ENCODE results near the gene UBR4. TPM values are rescaled to one million over a fixed set of nuclear protein-coding genes. Genes with fewer than 3 reads are reported as not detected.
A peak's percentile ranks its signal among the peaks of the same experiment; 100 is the strongest.

UBR4 gene
- total RNA-seq, 1 donor from 2014 or later, result 75.0 TPM

DNA sequence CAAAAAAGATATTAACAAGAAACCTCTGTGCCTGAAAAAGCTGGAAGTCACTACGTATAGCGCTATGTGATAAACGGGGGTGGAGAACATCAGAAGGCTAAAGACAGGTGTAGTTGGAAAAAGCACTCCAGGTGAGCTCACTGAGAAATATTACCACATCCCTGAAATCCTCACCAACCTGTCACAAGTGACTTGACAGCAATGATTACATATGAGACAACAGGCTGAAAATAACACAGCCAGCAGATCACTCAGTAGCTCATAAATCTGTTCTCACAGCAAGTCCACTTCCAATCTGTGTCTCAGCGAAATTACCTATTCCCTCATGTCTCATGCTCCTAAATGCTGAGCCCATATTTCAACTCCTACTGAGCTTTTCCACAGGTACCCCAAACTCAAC lies 120.5 kb downstream of the UBR4 start:
- DNase-seq, result no peak

DNA sequence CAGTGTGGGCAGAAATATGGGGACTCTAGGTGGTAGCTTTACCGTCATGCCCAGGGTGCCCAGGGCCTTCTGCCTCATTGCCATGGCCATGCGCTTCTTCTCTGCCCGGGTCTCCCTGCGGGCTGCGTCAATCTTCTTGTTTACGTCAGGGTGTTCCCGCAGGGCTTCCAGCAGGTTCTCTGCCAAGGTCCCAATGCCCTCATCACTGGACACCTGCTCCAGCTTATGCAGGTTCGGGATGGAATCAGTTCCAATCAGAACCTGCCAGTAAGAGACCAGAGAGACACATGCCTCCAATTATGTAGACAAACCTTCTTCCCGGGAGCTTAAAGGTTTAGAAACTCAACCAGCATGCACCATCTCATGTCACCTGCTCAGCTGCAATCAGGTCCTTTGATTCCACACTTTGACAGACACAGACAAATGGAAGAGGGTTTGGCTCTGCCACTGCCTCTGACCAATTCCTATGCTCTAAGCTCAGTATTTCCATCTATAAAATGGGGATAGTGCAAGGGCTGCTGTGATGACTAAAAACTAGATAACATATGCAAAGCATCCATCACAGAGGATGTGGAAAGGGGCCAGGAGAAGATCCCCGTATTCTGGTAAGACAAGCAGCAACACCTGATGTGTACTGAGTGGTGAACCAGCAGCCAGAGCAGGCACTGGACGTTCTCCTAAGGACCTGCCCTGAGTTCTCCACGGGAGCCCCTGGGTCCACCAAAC lies 121.2 kb downstream of the UBR4 start:
- no peak for DNase-seq

DNA sequence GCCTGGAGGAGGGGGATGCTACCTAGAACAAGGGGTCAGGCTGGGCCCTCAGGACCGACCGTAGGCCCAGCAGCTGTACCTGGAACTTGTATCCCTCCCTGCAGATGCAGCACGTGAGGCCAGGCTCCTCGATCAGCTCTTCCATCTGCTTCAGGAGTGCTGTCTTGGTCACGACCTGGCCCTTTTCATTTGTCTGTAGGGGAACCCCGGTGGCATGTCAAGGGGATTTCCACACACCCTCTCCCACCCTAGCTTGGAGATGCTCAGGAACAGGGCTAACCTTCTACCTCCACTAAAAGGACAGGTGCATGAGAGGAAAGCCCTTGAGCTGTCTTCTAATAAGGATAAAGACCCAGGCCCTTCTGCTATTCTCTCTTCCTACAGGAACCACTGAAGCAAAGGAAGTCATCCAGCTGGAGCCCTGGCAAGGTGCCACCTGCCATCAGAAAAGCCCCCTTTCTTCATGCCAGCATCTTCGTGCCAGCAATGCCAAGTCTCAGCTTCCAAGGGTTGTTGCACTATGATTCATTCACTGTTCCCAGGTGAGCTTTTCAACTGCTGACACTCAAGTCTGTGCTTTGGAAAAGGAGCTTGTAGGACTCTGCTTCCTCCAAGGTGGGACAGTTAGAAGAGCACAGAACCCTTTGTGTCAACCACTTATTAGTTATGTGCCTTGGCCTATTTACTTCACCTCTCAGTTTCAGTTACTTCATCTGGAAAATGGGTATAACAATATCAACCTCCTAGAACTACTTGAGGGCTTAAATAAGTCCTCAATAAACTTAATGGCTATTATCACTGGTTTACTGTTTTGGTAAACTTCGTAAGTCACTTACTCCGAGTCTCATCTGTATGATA lies 122.1 kb downstream of the UBR4 start:
- DNase-seq, result no peak

DNA sequence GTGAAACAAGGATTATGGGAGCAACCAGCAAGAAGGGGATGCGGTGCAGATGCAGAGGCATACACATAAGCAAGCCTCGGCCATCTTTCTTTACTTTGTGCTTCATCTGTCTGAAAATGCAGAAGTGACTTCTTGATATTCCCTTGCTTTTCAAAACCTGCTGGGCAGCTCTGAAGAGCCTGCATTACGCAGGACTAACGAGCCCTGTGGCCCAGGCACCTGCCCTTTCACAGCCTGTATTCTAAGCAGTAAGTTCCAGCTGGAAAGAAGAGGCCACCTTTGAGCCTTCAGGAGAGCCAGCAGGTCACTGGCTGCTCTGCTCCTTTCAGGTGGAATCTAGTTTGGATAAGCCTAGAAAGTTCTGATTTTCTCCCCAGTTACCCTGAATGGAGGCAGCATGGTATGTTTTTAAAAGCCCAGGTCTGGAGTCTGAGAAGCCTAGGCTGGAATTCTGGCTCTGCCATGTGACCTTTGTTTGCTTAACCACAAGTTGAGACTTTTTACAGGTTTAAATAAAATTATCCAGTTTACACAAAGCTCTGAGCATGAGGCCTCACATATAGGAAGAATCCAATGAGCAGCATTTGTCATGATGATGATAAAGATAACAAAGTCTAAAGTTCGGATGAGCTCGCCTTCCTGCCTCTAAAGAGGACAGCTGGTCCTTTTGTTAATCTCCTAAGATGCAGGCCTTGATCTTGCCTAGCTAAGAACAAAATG lies 122.9 kb downstream of the UBR4 start:
- no peak for DNase-seq

DNA sequence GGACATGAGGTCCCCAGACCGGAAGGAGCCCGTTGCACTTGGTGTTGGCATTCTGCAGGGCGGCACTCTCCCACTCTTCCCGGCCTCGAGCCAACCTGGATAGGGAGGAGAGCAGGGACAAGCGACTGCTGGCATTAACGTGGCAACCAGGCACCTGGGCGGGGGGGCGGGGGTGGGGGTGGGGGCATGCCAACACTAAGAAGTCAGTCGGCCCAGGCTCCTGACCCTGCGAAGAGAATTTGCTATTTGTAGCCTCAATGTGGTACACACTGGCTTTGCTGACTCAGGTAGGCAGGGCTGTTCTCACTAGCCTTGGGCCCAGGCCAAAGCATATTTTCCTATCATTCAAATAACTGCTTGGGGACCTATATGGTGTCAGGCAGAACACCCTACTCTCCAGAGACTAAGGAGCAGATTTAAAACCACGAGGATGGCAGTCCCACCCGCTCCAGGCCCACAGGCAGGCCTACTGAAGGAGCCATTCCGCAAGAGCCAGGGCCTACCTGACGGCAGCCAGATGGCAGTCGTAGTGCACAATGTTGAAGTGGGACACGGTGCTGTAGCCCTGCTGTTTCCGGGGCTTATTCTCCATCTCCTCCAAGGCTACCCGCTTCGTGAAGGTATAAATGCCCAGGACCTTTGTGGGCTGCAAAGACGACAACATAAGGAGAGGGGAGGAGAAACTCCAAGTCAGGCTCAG lies 123.7 kb downstream of the UBR4 start:
- DNase-seq, result no peak

DNA sequence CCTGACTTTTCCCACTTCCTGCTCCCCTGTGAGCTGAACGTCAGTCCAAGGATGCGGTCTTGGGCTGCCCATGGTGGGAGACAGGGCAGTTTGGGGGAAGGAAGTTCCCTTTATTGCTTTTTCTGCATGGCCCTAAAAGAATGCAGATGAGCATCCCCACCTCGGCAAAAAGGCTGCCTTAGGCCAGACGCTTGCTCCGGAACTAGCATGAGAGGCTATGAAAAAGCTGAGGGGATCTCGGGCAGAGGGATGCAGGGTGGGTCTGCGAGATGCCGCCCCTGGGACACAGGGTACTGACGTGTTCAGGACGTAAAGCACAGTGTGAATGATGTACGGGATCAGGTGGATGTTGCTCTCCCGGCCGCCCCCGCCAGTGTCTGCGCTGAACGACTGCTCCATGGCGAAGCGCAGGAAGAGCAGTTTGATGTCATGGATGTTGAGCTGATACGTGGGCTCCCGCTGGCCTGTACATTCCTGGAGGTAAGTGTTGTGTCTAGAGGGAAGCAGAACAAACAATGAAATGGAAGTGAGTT lies 125.8 kb downstream of the UBR4 start:
- no peak for DNase-seq

DNA sequence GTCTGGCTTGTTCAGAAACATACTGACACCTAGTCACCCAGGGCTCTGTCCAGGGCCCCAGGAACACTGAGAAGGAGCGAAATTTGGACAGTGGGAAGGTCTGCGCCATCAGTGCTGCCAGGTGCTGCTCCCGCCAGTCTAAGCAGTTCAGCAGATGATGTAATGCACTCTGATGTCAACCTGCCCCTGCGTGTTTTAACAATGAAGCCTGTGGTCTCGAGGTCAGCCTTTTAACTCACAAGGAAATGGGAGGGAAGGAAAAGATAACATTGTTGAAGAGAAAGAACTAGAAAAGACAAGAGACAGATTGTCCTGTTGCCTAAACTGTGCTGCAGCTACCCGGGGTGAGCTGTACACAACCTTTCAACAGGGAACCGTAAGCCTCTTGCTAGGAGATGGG lies 127.0 kb downstream of the UBR4 start:
- DNase-seq, result no peak

DNA sequence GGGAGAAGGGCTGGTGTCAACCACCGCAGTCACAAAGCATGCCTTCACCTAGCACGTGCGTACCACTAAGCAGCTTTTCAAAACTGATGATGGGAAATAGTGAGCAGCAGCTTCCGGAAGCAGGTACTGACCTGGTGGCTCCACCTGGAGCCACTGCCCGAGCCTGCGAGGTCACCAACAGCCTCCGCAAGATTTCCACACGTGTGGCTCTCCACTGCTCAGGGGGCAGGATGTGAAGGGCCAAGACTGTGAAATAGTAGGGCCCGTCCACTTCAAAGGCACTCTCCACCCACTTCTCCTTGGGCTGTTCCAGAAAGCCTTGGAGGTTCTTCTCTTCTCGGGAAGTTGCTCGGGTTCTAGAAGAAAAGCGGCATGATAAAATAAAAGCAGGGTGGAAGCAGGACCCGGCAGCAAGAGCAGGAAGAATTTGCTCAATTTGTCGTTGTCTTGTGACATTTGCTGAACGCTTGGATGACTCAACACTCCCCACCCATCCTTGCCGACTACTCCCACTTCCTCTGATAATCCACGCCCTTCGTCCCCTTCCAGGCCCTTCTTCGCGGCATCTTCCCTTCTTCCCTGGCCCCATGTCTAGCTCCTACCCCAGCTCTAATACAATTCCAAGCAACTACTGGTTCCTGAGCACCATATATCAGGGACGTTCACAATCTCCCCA lies 128.7 kb downstream of the UBR4 start:
- no peak for DNase-seq

DNA sequence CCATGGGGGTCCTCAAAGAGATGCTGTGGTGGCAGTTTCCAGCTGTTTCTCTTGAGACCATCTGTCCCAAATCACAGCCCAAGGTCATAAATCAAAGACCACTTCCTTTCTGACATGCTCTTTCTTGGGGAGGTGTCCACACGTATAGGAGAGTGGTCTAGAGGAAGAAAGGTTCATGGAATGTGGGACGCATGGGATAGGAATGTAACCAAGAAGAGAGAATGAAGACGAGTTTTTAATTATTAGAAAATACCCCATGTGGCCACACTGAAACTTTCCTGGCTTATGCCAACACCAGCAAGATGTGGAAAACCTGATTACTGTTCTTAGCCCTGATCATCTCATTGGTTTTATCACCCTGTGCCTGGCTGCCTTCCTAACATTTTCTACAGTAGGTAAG lies 129.3 kb downstream of the UBR4 start:
- DNase-seq, result no peak

DNA sequence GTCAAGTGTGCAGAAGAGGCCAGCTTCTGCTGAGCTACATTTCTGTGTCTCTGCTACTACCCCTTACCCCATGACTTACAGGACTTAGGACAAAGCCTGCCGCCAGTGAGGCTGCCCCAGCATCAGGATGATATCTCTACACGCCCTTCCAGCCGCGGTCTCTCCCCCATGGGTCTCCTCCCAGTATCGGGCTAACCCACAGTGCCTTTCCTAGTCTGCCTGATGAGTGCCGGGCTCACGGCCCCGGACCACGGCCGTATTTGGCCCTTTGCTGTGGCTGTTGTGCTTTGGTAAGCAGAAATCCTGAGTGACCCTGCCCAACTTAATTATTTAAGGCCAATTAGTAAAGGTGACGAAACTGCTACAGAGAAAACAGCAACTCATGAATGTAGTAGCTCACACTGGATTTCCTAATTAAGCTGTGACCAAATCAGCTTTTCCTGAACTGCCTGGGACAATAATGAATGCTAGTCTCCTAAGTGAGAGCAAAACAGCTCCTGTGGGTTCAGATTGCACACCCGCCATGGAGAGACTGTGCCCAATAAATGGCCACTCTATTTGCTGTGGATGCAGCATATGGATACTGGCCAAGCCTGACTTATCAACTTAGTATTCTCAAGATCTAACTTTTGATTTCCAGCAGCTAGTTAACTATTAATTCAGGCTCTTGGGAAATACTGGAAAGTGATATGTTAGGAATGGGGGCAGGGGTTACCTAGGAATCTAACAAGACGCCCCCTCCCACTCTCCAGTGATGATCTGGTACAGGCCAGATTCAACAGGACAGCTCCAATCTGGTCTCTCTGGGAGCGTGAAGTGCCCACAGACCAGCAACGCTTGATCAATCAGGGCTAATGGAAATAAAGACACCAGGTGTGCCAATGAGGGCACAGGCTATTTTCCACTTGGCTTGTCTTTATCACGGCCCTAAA lies 130.3 kb downstream of the UBR4 start:
- DNase-seq, result no peak

DNA sequence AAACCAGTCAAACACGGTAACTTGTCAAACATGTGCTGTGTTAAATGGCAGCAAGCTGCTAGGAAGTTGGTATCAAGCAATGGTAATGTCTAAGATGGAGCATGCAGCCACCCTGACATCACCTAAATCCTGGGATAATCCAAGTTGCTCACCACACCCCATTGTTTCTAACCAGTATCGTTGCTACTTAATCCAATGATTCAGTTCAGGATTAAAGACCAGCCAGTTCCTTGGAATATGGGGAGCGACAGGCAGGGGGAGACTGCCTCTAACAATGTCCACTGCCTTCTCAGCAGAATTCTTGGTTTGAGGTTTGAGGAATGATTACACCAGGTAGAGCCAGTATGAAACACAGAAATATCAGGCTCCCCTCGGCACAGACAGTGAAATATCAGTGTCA lies 131.5 kb downstream of the UBR4 start:
- no peak for DNase-seq

DNA sequence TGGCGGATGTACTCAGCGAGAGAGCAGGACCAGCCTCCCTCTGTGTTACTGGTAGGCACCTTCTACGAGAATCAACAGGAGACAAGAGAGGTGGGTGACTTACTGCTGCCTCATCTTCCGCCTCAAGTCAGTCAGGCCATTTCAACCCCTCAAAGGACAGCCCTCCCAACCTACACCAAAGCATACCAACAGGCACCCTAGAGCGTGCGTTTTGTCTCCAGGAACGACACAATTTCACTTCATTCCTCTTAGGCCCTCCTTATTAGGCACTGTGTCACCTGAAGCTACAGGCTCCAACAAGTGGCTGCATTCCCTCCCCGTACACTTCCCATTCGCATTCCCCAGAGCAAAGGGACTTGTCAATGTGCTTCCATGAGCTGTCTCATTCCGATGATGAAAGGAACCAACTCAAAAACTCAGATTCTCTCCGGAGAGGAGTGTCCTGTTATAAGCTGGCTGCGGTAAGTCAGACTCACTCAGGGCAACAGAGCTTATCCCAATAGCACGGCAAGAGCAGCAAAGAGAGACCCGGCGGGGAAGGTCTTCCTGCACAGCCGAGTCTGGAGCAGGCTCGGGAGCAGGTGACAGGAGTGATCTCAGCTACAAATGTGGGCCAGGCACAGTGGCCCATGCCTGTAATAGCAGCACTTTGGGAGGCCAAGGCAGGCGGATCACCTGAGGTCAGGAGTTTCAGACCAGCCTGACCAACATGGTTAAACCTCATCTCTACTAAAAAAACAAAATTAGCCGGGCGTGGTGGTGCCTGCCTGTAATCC lies 133.0 kb downstream of the UBR4 start:
- DNase-seq, result no peak

DNA sequence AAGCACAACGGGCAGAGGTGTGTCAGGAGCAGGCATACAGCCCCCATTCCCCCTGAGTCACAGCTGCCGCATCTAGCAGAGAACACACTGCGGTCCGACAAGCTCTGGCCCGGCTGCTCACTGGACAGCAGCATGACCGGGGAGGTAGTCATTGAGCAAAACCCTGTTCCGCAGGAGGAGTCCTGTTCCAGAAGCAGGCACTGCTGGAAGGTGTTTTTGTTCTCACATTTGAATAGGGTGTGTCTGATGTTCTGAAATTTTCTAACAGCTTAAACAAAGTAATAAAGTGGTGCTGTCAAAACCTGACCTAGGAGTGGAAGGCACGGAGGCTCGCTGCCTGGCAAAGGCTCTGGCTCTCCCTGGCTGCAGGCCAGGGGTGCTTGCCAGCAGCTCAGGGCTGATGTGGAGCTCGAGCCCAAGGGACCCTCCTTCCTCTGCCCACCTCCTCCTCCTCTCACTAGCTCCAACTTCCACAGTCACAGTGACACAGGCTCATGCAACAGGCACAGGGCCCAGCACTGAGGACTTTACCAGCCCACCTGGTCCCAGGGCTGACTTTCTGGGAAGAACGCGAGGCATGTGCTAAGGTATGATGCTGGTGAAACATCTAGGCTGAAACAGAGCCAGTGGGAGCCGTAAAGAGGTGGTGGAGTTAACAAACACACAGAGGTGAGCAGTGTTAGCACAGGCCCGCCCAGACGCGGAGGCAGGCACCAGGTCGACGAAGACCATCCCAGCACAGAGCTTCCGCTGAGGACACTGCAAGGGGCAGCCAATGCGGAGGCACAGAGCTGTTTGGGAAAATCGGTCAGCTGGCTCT lies 135.0 kb downstream of the UBR4 start:
- DNase-seq, result no peak

DNA sequence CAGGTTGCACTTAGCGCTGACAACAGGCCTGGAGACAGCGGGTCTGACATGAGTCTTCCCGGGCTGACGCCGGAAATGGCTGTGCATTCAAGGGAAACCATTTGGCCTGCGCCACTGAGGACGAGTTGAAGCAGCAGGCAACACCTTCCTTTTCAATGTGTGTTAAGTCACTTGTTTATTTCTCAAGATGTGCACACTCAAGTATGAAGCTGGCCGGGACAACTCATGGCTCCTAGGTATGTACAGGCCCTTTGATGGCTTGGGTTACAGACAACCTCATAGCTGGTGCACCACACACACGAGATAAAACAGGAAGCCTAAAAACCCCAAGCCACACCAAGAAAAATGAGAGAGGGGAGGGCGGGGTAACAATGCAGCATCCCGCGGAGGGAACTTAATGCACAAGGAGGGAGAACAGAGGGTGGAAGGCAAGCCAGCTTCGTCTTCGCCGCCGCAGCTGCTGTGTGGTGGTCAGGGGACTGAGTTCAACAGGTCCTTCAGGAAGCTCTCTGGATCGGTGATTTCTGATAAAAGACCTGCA lies 135.6 kb downstream of the UBR4 start:
- DNase-seq, result no peak

DNA sequence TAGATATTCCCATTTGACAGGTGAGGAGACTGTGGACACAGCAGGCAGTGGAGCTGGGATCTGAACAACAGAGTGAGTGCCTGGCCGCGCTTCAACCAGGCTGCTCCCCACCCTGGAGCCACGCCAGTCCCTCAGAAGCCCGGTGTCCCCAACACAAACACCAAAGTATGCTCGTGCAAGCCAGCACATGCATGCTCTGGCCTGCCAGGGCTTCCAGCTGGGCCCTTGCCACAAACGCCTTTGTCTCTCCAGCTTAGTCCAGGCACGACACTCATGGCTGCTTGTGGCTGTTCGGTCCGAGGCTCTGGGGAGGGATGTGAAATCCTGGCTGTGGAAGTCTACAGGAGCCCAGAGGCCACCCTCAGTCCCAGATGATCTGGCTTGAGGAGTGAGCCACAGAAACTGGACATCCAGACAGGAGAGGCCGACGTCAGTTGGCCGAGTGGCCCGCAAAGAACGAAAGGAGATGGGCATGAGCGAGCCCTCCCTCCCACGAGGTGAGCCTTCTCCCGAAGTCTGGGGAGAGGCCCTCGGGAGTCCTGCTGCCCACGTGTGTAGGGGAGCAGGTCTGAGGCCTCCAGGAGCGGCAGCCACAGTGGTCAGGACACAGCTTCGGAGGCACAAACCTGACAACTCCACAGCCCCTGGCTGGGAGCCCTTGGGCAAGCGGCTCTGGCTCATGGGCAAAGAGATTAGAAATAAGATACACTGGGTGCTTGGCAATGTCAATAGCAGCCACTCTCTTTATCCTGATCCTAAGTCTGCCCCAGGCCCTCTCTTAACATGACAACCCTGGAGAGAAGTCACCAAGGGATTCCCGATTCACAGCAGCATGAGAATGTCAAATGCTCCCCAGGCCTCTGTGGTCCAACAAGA lies 136.5 kb downstream of the UBR4 start:
- peak; percentile 22 for DNase-seq

DNA sequence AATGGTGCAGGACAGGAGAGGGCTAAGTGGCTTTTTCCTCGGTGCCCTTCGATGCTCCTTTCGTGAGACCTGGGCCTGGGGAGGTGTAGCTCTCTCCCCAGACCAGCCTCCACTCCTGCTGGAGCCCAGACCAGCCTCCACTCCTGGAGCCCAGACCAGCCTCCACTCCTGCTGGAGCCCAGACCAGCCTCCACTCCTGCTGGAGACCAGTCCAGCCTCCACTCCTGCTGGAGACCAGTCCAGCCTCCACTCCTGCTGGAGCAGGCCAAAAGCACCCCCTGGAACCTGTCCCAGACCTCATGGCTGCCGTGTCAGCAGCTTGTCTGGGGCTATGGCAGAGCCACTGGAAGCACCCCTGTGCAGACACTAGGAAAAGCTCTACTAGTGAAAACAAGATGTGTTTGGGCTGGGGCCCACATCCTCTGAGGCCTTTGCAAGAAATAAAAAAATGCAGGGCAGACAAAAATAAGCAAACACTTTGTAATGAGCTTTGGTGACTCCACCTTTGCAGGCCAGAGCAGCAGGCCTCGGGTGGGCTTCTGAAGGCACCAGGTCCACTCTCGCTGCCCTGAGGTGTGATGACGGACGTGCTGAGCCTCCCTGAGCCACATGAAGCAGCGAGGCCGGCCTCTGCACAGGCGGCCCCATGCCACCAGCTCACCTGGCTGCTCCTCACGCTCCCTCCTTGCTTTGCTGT lies 137.6 kb downstream of the UBR4 start:
- no peak for DNase-seq
